Lower lobe of right lung (tissue), 2 donors: ENCODE measurements around the gene SIGLEC15. TPM values are rescaled to one million over a fixed set of nuclear protein-coding genes. Genes with fewer than 3 reads are reported as not detected.

Experiments
- ATAC-seq, 2 donors: fragments of 200-7000 bp; cut with Tn5 transposase; one replicate each; pipeline ENCODE4 v1.9.1; 2020 to 2022; ENCODE audit warnings: mild to moderate bottlenecking in 2 of 2, moderate library complexity in 2 of 2
- DNase-seq: peaks from one replicate; pipeline ENCODE4 v3.0.0-alpha.2; 2020
- H3K27ac ChIP-seq: fragments of 200-600 bp; one replicate; pipeline ENCODE4 v1.8.0; 2022
- H3K27me3 ChIP-seq: fragments of 200-600 bp; one replicate; pipeline ENCODE4 v1.8.0; 2022; ENCODE audit warnings: low read depth
- H3K36me3 ChIP-seq: fragments of 200-600 bp; one replicate; pipeline ENCODE4 v1.8.0; 2022; ENCODE audit warnings: mild to moderate bottlenecking
- H3K4me1 ChIP-seq: fragments of 200-600 bp; one replicate; pipeline ENCODE4 v1.8.0; 2022
- H3K4me3 ChIP-seq: fragments of 200-600 bp; one replicate; pipeline ENCODE4 v1.8.0; 2022; ENCODE audit warnings: mild to moderate bottlenecking
- H3K9me3 ChIP-seq: fragments of 200-600 bp; one replicate; pipeline ENCODE4 v1.8.0; 2022
- intact Hi-C: fragments of 100-400 bp; cut with DNase I; formaldehyde crosslinking; loops from one replicate; pipeline ENCODE4 v1.11.0; 2022
- total RNA-seq: library from RNA; stranded (reverse); fragmentation: NEBNext Ultra II Directional; extraction: Animal tissue kit (Norgen Biotek cat#: 25700); gene quantifications from one replicate; pipeline ENCODE4 v1.2.1, GENCODE V29; 2021
- TF ChIP-seq, protein P1 (sequence below): fragments of 200-600 bp; IDR thresholded peaks from one replicate; pipeline ENCODE4 v1.8.0; 2022; ENCODE audit warnings: antibody characterized with exemption, mild to moderate bottlenecking
- donor health status: DM: no; HTN: yes; CAD: no; lungs with severe emphysema.

Gene SIGLEC15
- total RNA-seq, 1 donor from 2014 or later = 0.35 TPM

DNA sequence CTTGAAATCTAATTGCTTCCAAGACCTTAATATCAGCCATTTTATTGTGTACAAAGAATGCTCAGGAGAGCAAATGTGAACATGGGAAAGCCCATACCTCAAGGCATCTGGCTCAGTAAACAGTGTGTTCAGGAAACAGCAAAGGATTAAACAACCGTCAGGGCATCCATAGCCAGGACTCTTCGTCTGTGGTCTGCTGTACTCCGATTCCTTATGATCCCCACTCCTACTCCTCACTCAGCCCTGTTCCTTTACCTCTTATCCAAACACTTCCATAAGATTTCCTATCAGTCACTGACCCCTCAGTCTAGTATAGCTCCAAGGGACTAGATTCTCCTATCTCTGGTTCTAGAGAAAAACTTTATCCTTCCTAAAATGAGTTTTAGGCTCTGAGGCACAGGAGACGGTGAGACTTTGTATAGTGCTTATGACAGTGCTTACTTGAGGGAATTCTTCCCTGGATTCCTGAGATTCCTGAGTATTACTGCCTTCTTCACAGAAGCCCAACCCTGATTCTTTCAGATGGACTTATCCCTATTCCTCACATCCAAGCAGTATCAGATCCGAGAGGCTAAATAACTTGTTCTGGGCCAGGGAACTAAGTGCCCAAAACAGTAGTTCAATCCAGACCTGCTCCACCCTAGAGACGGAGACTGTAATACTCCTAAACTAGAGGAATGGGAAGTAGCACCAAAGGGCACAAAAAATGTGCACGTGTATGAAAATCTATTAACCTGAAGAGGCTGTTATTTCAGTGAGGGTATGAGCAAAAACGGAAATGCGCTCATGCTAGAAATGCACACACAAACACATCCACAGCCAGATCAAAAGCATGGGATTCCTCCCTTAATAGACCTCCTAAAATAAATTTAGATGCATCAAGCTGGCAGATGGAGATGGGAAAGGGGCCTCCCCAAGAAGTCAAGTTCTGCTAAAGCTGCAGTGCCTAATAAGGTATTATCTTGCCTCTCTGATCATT, 42.1 kb upstream of the SIGLEC15 start:
- Histone ChIP-seq H3K4me1 (peaks cover 6% of the 10 kb centered on the region), H3K4me3 (no peak overlapping the region), H3K27ac (no peak overlapping the region), H3K36me3 (no peaks in the 10 kb centered on the region), H3K9me3 (no peaks in the 10 kb centered on the region), H3K27me3 (no peaks in the 10 kb centered on the region)
- intact Hi-C loops = no loop called here
- TF ChIP-seq, protein P1, sequence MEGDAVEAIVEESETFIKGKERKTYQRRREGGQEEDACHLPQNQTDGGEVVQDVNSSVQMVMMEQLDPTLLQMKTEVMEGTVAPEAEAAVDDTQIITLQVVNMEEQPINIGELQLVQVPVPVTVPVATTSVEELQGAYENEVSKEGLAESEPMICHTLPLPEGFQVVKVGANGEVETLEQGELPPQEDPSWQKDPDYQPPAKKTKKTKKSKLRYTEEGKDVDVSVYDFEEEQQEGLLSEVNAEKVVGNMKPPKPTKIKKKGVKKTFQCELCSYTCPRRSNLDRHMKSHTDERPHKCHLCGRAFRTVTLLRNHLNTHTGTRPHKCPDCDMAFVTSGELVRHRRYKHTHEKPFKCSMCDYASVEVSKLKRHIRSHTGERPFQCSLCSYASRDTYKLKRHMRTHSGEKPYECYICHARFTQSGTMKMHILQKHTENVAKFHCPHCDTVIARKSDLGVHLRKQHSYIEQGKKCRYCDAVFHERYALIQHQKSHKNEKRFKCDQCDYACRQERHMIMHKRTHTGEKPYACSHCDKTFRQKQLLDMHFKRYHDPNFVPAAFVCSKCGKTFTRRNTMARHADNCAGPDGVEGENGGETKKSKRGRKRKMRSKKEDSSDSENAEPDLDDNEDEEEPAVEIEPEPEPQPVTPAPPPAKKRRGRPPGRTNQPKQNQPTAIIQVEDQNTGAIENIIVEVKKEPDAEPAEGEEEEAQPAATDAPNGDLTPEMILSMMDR = no peak
- no peak for DNase-seq
- ATAC-seq = no peak

DNA sequence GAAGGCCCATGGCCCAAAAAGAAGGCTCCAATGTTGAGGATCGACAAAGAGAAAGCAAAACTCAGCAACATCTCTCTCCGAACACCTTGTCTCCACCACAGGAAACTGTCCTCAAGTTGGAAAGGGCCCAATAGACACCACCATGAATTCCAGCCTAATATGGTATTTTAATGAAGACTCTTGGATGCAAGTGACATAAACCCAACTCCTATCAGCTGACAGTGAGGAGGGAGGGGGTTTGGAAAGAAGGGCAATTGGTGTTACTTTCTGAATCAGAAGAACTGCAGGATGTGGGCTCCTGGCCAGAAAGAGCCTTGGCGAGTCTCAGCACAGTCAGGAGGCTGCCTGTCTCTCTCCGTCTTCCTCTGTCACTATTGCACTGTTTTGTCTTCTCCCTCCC, 40.3 kb upstream of the SIGLEC15 start:
- Histone ChIP-seq H3K9me3 (no peaks in the 10 kb centered on the region), H3K36me3 (no peaks in the 10 kb centered on the region), H3K4me1 (peaks cover 6% of the 10 kb centered on the region), H3K27ac (no peak overlapping the region), H3K4me3 (no peak overlapping the region), H3K27me3 (no peaks in the 10 kb centered on the region)
- DNase-seq (no peak), ATAC-seq (no peak)
- intact Hi-C loops = no loop called here
- TF ChIP-seq, protein P1 = no peak

DNA sequence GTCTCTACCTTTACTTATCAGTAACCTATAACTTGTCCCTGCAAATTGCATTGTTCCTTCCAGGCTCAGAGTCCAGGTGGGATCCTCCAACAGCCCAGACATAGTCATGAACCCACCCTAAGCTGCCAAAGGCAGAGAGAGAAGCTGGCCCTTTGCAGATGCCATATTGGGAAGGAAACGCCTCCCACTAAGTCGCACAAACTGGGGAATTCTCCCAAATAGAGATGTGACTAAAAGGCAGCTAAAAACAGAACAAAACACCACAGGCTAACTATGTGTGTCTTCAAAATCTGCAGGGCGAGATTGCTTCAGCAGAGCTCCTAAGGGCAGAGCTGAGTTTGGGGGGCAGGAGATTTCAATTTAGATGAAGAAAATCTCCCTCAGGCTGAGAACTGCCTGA, 38.5 kb upstream of the SIGLEC15 start:
- no peak overlapping the region for H3K27ac ChIP-seq
- H3K27me3 ChIP-seq = no peaks in the 10 kb centered on the region
- TF ChIP-seq, protein P1 = no peak
- H3K36me3 ChIP-seq = no peaks in the 10 kb centered on the region
- intact Hi-C loops = no loop called here
- no peaks in the 10 kb centered on the region for H3K9me3 ChIP-seq
- no peak for DNase-seq
- ATAC-seq = no peak
- peaks cover 6% of the 10 kb centered on the region for H3K4me1 ChIP-seq
- no peak overlapping the region for H3K4me3 ChIP-seq

DNA sequence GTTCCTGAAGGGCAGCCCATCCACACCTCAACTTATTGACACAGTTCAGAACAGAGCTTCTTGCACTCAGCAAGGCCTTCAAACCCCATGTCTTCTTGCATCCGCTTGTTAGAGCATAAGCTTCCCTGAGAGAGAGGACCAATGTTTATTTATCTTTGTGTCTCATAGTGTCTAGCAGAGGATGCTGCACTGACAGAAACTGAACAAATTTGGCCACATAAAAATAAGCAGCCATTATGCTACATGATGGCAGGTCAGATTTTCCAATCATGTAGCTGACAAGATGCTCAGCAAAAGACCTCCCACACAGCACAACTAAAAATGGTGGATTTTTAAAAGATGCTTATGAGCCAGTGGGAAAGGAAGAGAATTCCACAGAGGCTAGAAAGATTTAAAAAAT, 38.1 kb upstream of the SIGLEC15 start:
- Histone ChIP-seq H3K4me3 (no peak overlapping the region), H3K9me3 (no peaks in the 10 kb centered on the region), H3K27me3 (no peaks in the 10 kb centered on the region), H3K4me1 (peaks cover 6% of the 10 kb centered on the region), H3K27ac (no peak overlapping the region), H3K36me3 (no peaks in the 10 kb centered on the region)
- TF ChIP-seq, protein P1 = no peak
- no peak for DNase-seq
- intact Hi-C loops = no loop called here
- no peak for ATAC-seq

DNA sequence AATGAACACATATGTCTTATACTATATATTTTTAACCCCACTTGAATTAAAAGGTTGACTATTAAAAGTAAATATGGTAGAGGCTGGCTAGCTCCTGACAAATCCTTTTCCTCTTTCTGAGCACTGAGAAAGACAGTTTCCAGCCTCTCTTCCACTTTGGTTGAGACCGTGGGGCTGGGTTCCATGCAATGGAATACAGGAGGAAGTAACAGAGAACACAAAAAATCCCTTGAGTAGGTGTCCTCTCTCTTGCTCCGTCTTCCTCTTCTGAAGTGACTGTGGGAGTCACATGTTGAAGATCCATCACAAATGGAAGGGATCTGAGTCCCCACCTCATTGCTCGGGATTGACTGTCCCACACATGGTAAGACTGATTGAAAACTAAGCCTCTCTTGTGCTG, 36.6 kb upstream of the SIGLEC15 start:
- Histone ChIP-seq H3K36me3 (no peaks in the 10 kb centered on the region), H3K9me3 (no peaks in the 10 kb centered on the region), H3K27ac (no peak overlapping the region), H3K27me3 (no peaks in the 10 kb centered on the region), H3K4me3 (no peak overlapping the region), H3K4me1 (peaks cover 6% of the 10 kb centered on the region)
- intact Hi-C loops = no loop called here
- TF ChIP-seq, protein P1 = no peak
- DNase-seq (no peak), ATAC-seq (no peak)
